GM23248 (cell line): Measurements from ENCODE around the gene CREB5.

ENCODE experiments used
- EZH2 ChIP-seq: fragments of 200-600 bp; sonication (generic); IDR thresholded peaks from 2 replicates; pipeline ENCODE4 v1.6.1; 2018; ENCODE audit warnings: antibody characterized with exemption, mild to moderate bottlenecking; ENCODE audit not compliant: insufficient read depth, poor library complexity, severe bottlenecking
- EZH2phosphoT487 ChIP-seq: fragments of 200-600 bp; sonication (generic); IDR thresholded peaks from 2 replicates; pipeline ENCODE4 v1.6.1; 2018; ENCODE audit warnings: antibody characterized with exemption, moderate library complexity, mild to moderate bottlenecking, low read depth; ENCODE audit not compliant: insufficient read depth

GRCh38 chr7:28638914-28639313 lies 226.6 kb downstream of the CREB5 start:
- TF ChIP-seq EZH2phosphoT487: no peak
- no peak for TF ChIP-seq EZH2
